ENCODE data around the gene RUSC2.

GRCh38 chr9:35517131-35517530 is 27.2 kb downstream of the RUSC2 start:
- TF ChIP-seq CTCF (IDR thresholded peaks at IDR 0.05; ENCODE audit: insufficient read depth, low read length) = no peak
- TF ChIP-seq POLR2AphosphoS5 (IDR thresholded peaks at IDR 0.05; ENCODE audit: low read depth) = no peak
- no peak for TF ChIP-seq REST (IDR thresholded peaks at IDR 0.05; ENCODE audit: insufficient replicate concordance, low read depth)
- TF ChIP-seq GABPA (IDR thresholded peaks at IDR 0.05; ENCODE audit: low read depth) = no peak
